Left kidney (tissue), 2 donors: Measurements from ENCODE around the gene SLC6A3. TPM values are rescaled to one million over a fixed set of nuclear protein-coding genes. Genes with fewer than 3 reads are reported as not detected.
"Not testable (repeated sequence)": the region's sequence is repeated elsewhere in the genome, so short reads cannot be mapped to it uniquely, and the experiment has no call there.

Experiments used
- DNase-seq: peaks from one replicate; pipeline ENCODE4 v3.0.0-alpha.2; 2013
- polyA plus RNA-seq: library from polyadenylated mRNA; unstranded; fragments of 120-200 nt; gene quantifications from one replicate; pipeline ENCODE4 v1.2.1, GENCODE V29; 2013; ENCODE audit not compliant: insufficient read length

The SLC6A3 gene
- polyA plus RNA-seq, 1 donor: 0.60 TPM

DNA sequence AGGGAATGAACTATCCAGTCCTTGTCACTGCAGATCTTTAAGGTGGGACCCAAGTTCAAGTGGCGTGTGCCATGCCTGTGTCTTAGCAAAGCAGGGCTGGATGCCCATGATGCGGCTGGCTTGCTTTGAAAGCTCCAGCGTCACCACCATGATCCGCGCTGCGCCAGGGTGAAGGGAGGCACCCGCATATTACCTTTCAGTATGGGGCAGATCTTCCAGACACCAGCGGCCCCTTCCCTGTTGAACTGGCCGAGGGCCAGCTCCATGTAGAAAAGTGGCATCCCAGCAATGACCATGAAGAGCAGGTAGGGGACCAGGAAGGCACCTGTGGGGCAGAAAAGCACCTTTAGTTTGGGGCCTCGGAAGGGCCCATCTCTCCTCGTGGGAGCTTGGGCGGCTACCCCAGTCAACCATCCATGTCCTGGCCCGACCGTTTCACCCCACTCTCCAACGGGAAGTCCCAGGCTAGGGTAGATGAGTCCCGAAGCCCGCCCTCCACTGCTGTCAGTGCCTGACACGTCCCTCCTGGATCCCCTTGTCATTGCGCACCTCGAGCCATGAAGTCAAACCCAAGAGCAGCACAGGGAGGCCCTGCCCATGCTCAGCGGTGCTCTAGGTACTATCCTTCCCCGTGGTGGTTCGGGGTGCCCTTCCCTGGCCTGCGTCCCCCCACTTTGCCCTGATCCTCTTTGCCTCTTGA is 3.9 kb downstream of the SLC6A3 start:
- no peak for DNase-seq

DNA sequence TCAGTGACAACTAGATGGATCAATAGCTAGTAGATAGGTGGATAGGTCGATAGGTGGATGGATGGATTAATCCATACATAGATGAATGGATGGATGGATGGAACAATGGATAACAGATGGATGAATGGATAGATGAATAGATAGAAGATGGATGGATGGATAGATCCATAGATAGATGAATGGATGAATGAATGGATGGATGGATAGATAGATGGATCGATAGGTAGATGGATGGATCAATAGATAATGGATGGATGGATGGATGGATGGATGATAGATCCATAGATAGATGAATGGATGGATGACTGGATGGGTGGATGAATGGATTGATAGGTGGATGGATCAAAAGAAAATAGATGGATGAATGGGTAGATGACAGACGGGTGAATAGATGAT is 5.1 kb downstream of the SLC6A3 start:
- no peak for DNase-seq

DNA sequence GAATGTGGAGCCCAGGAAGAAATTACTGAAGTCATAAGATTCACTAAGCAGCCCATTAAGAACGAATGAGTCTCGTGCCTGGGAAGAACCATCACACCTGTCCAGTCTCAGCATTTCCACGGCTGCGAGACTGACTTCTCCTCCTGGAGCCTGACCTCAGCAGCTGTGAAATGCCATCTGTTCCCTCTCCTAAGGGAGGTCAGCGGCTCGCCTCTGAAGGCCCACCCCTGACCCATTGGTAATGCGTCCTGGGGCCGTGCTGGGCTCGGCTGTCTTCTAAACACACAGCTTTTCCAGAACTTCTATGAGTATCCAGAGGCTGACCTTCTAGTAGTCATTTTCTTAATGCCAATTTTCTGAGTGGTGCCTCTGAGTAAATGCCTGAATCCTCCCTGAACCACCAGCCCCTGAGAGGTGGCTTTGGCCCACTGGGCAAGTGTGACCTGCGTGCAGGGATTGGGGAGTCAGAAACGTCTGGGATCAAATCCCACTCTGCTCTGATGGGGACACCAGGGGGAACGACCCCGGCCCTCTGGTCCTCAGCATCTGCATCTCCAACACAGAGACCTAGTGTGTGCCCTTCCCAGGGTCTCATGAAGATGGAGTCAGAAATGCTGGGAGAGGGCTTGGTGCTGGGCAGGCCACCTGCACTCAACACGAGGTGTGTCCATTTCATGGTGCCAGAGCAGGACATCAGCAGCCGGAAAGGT is 5.7 kb downstream of the SLC6A3 start:
- DNase-seq: no peak

DNA sequence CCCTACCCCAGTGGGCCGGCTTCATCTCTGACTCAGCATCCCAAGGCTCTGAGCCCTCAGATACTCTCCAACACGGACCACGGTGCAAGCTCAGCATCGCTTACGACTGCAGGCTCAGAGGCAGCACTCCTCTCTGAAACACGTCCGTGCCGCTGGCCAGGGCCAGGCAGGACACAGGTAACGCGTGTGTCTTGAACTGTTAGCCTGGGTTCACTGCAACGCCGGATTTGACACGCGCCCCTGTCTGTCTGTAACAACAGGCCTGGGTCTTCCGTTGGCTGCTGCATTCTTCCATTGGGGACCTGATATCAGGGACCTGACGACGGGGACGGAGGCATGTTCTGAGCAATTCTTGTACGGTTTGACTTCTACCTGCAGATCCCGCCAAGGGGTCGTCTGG is 6.4 kb downstream of the SLC6A3 start:
- DNase-seq: no peak

DNA sequence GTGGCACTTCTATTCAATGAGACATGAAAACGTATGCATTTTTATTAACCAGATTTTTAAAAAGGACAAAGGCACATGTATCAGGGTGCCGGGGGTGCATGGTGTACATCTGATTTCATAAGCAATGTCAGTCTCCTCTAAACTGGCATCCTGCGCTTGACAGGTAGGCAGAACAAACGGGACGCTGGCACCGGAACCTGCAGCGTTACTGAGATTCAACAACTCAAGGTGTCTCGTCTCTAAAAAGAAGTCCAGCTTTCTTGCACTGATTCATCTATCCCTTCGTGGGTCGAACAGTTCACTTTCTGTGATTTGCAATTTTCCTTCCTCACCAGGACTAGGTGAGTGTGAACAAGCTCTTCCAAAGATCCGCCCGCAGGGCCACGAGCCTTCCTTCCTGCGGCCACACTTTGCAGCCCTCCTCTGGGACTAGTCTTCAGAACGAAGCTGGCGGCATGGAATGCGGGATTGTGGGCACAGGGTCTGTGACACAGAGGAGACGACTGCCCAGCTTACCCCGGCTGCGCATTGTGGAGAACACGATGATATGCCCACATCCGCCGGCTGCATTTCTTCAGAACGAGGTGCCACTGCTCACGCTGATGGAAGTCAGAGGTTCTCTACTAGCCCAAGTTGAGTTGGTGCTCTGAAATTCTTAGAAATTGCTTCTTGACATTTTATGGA is 7.2 kb downstream of the SLC6A3 start:
- no peak for DNase-seq

DNA sequence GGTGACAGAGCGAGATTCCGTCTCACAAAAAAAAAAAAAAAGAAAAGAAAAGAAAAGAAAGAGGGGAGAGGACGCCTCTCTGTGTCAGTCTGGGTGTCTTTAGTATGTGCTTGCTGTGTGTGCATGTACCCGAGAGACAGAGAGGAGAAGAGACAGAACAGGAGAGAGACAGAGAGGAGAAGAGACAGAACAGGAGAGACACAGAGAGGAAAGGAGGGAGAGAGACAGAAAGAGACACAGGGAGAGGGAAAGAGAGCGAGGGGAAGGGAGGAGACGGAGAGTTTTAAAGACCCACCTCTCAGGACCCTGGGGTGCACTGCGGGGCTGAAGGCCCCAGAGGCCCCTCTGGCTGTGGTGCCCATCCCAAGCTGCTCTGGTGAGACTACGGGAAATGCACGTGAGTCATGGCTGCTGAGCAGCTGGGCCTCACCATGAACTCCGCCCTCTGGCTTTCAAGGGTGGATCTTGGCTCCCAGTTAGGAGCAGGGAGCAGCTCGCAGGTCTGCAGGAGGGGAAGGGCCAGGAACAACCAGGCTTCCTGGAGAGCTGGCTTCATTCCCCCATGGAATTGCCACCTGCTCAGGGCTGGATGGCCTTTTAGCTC is 7.9 kb downstream of the SLC6A3 start:
- no peak for DNase-seq

DNA sequence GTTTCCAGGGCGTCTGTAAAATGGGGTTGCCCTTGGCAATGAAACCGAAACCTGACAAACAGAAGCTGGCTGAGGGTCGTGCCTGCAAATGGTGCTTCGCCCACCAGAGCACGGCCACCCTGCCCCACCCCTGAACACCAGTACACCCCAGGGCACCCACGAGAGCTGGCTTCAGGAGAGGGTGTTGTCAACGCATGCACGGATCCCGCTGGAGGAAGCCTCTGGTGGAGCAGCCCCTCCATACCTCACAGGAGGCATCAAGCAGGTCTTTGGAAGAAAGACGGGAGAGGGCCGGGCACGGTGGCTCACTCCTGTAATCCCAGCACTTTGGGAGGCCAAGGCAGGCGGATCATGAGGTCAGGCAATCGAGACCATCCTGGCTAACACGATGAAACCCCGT is 8.6 kb downstream of the SLC6A3 start:
- DNase-seq: no peak

DNA sequence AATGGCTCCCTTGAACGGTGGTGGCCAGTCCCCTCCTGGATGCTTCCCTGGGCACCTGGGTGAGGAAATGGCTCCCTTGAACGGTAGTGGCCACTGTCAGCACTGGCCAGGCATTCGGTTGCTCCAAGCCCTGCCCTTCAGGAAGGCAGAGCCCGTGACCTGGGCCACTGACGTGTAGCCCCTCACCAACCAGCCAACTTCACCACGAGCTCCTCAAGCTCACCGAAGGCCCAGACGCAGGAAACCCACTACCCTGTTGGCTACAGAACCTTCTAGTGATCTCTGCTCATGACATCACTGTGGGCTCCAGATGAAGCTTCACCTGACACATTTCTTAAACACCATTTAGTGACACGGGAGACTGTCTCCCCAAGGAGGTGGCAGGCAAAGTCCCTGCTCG is 9.2 kb downstream of the SLC6A3 start:
- no peak for DNase-seq

DNA sequence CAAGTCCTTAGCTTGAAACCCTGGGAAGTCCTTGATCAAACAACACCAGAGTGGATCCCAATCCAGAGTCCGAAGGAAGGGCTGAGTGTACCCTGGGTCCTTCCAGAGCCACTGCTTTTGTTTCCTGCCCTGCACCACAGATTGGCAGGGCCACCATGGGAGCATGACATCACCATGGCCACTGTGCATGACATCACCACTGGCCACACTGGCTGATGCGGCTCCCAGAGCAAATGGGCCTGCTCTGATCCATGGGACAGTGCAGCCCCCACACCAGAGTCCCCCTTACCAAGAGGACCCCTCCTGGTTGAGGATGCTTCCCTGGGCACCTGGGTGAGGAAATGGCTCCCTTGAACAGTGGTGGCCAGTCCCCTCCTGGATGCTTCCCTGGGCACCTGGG is 9.9 kb downstream of the SLC6A3 start:
- no peak for DNase-seq

DNA sequence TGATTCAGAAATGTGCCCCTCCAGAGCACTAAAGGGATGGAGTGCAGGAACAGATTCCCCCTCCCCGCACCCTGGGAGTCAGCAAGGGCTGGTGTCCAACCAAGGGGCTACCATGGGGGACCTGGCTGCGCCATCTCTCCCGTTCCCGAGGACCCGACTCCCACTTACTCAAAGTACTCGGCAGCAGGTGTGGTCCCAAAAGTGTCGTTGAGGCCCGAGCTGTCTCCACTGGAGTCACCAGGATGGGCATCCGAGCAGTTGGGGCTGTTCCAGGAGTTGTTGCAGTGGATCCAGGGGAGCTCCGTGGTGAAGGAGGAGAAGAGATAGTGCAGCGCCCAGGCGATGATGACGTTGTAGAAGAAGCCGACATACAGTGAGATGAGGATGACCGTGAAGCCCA is 12.9 kb downstream of the SLC6A3 start:
- DNase-seq: no peak

DNA sequence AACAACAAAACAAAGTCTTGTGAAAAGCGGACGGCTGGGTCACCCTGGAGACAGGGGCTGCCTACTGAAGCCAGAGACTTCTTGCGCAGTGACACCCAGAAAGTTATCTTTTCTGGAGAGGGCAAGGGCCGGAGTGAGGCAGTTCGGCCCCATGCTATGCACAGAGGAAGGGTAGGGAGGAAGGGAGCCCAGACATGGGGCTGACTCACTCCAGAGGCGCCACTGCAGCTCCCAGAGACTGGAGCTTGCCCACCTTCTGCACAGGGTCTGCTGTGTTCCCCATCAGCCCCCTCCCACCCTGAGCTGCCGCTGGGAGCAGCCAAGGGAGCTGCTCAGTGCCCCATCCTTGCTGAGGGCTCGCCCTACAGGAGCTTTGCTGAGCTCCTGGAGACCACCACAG is 13.3 kb downstream of the SLC6A3 start:
- no peak for DNase-seq

DNA sequence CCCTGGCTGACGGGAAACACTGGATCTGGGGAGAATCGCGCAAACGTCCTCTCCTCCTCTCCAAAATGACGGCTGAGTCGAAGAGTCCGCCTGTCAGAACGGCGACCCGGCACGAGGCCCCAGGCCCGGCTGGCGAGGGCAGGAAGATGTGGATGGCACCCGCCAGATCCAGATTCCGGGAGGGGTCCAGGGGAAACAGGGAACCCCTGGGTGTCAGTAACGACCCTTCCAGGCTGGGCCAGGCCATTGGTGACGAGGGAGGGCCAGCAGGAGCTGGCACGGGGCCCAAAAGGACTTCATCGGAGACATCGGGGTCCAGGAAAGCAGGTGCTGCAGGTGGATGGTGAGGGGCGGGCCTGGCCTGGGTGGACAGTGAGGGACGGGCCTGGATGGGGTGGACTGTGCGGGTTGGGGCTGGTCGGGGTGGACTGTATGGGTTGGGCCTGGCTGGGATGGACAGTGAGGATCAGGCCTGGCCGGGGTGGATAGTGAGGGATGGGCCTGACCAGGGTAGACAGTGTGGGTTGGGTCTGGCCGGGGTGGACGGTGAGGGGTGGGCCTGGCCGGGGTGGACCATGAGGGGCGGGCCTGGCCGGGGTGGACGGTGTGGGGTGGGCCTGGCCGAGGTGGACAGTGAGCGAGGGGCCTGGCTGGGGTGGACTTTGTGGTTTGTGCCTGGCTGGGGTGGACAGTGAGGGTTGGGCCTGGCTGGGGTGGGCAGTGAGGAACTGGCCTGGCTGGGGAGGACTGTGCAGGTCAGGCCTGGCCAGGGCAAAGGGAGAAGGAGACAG is 14.0 kb downstream of the SLC6A3 start:
- DNase-seq: no peak

DNA sequence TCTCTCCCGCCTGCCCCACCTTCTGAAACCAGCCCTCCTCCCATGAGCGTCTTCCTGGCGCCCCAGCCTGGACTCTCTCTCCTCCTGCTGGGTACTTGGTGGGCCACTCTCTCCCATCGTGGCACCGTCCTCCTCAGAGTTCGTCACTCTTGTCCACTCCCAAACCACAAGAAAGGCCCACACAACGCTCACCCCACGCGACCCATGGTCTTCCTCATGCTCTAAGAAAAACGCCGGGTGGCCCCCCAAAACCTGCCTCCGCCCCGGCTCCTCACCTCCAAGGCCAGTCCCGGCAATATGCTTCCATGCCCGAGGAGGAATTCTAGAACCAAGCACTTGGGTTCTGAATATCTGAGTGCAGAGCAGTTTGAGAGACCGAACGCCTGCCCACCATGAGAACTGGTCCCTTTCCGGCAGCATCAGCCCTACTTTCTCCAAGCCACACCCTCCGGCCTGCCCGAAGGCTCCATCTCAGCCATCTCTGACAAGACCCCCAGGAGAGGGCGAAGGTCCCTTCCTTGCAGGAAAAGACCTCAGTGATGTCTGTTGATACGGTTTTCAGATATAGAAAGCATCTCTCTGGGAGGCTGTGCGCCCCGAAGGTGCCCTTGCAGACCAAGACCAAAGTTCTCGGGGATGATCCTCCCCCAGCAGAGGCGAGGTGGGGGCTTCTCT is 15.0 kb downstream of the SLC6A3 start:
- no peak for DNase-seq

DNA sequence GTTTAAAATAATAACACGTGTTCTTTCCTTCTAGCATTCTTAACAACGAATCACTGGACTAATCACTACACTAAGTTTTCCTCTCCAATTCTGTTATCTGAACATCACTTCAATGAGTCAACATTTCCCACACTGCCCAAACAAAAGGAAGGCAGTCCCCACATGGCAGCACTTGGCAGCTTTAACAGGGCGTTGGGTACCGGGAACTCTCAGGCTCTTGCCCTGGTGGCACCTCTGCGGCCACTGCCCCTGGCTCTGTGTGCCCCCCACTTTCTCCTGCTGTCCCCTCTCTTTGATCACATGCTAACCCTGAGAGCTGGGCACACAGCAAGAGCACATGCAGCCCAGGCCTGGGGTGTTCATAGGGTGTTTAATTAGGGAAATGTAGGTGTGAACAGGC is 15.7 kb downstream of the SLC6A3 start:
- no peak for DNase-seq

DNA sequence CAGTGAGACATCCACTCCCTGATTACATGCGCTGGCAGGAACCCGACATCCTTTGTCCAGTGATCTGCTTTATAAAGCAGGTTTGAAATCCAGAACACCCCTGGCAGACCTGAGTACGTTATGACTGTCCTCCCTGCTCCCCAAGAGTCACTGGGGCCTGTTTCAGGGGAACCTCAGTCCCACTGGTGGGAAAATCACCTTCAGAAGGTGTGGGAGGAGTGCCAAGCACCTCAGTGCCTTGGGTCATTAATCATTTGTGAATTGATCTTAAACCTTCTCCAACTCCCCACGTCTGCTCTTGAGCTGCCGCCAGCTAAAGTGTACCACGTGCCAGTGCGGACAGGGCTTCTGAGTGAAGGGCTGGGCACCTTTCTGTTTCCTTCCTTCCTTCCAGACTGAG is 16.2 kb downstream of the SLC6A3 start:
- DNase-seq: no peak

DNA sequence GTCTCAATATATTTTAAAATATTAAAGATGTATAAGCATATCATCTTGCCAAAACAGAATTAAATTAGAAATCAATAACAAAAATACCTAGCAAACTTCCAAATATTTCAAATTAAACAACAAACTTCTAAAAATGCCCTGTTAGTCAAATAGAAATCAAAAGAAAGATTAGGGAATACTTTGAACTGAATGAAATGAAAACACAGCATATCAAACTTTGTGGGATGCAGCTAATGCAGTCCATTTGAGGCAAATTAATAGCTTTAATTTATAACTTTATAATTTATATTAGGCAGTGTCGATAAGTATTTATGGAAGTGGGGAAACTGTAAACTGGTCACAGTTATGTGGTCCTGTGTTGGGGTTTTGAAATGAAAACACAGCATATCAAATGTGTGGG is 17.1 kb downstream of the SLC6A3 start:
- DNase-seq: no peak

DNA sequence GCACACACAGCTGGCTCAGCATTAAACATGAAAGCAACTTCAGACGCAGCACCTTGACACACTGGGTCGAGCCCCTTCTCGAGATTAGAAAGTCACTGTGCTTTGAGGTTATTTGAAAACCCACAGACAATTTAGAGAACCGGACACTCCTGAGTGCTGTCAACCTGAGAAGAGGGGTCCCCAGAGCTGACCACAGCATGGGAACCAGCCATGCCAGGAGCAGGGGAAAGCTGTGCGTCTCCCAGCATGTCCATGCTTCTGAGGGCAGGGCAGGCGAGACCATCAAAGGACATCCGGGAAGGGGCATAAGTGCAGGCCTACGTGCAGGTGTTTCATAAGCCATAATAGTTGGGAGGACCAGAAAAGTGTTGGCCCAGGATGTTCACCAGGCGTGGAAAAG is 20.5 kb downstream of the SLC6A3 start:
- no peak for DNase-seq

DNA sequence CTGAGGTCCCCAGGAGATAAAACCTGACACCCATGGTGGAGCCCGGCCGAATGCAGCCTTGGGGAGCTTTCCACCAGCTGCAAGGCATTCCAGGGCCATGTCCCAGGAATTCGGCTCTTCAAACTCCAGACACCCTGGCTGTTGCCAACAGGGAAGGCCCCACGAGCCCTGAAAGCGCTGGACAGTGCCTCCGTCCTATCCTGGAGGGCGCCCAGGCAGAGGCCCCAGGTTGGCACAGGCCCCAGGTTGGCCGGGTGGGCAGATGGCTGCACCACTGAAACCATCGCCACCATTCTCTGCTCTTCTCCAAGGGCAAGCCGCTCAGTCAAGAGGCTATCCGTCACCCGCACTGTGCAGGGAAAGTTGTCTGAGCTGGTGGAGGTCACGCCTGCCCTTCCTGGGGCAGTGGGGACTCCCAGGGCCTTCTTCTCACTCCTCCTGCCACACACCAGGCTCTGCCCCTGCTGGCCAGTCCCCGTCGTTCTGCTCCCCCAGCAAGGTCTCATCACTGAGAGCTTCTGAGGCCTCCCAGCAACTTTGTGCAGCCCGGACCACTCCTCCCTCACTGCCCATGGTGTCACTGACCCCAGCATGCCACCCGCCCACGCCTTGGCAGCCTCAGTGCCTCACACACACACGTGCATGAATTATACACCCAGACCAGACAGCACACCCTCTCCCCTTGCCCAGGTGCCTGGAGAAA is 21.2 kb downstream of the SLC6A3 start:
- no peak for DNase-seq

DNA sequence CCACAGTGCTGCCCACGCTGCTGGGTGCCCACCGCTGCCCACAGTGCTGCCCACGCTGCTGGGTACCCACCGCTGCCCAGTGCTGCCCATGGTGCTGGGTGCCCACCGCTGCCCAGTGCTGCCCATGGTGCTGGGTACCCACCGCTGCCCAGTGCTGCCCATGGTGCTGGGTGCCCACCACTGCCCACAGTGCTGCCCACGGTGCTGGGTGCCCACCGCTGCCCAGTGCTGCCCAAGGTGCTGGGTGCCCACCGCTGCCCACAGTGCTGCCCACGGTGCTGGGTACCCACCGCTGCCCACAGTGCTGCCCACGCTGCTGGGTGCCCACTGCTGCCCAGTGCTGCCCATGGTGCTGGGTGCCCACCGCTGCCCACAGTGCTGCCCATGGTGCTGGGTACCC is 22.7 kb downstream of the SLC6A3 start:
- DNase-seq: not testable (repeated sequence)

DNA sequence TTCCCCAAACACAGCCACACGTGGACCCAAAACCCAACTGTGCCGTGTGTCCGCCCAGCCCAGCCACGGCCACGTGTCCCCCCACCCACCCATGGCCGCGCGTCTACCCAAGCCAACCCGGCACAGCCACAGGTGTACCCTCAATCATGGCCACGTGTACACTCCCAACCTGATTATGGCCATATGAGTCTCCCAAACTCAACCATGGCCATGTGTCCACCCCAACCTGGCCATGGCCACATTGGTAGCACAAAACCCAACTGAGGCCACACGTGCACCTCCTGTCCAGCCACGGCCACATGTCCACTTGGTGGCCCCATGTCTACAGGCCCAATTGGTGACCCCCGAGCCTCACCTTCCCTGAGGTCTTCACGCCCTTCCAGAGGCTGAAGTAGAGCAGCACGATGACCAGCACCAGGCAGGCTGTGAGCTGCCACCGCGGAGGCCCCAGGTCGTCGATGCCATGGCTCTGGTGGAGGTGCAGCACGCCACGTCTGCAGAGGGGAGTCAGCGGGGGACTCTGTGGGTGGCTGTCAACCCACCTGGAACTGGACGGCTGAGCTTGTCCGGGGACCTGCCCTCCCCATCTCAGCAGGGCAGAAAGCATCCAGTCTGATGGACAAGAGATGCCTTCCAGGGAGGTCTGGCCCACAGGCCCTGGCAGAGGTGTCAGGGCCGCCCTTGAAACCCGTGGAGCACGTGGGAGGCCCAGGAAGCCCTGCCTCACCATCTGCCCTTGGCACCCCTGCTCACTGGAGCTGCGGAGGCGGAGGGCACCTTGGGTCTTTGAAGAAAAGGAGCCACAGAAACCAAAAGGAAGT is 23.5 kb downstream of the SLC6A3 start:
- no peak for DNase-seq
